Astrocyte (in vitro differentiated cells and primary cell): ENCODE measurements around the gene MMRN2.

ENCODE experiments used
- EZH2 ChIP-seq: IDR thresholded peaks from 2 replicates; pipeline ENCODE4 v1.6.1; 2012; ENCODE audit warnings: mild to moderate bottlenecking, low read length, inconsistent platforms; ENCODE audit not compliant: insufficient read depth
- TF ChIP-seq, protein P1 (sequence below): IDR thresholded peaks from 2 replicates; pipeline ENCODE4 v1.5.1; 2011; ENCODE audit warnings: low read depth, mild to moderate bottlenecking, inconsistent platforms, low read length, moderate library complexity; ENCODE audit not compliant: insufficient read depth

DNA sequence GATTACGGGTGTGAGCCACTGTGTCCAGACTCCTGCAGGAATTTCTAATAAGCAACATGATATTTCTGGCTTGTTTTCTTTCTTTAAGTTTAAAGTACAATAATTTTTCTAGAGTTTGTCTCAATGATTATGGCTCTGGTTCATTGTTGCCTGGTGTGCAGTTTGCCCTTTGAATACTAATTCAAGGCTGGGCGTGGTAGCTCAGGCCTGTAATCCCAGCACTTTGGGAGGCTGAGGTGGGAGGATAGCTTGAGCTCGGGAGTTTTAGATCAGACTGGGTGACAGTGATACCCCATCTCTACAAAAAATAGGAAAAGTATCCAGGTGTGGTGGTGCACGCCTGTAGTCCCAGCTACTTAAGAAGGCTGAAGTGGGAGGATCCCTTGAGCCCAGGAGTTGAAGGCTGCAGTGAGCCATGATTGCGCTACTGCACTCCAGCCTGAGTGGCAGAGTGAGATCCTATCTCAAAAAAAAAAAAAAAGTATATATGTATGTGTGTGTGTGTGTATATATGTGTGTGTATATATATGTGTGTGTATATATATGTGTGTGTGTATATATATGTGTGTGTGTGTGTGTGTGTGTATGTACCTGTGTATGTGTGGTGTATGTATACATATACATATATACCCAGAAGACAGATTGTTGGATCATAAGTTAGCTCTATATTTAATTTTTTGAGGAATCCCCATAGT is 19.1 kb upstream of the MMRN2 start:
- TF ChIP-seq, protein P1, sequence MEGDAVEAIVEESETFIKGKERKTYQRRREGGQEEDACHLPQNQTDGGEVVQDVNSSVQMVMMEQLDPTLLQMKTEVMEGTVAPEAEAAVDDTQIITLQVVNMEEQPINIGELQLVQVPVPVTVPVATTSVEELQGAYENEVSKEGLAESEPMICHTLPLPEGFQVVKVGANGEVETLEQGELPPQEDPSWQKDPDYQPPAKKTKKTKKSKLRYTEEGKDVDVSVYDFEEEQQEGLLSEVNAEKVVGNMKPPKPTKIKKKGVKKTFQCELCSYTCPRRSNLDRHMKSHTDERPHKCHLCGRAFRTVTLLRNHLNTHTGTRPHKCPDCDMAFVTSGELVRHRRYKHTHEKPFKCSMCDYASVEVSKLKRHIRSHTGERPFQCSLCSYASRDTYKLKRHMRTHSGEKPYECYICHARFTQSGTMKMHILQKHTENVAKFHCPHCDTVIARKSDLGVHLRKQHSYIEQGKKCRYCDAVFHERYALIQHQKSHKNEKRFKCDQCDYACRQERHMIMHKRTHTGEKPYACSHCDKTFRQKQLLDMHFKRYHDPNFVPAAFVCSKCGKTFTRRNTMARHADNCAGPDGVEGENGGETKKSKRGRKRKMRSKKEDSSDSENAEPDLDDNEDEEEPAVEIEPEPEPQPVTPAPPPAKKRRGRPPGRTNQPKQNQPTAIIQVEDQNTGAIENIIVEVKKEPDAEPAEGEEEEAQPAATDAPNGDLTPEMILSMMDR, result no peak
- TF ChIP-seq EZH2, result no peak
